Uterus (tissue), 2 donors: ENCODE results near the gene AGPAT3.

ENCODE experiments used
- CTCF ChIP-seq, 4 experiments: fragments of 200-600 bp in 2 of 4; fragments of 450-650 bp in 2 of 4; sonication (generic) in 2 of 4; IDR thresholded peaks; one replicate each; pipeline ENCODE4 v1.5.1; 2016 to 2019; ENCODE audit warnings: antibody characterized with exemption in 4 of 4, mild to moderate bottlenecking in 2 of 4, moderate library complexity in 1 of 4
- POLR2A ChIP-seq, 2 donors: fragments of 450-650 bp; IDR thresholded peaks; one replicate each; pipeline ENCODE4 v1.6.1; 2016; ENCODE audit warnings: antibody characterized with exemption in 2 of 2, mild to moderate bottlenecking in 1 of 2, moderate library complexity in 1 of 2

- no peak for TF ChIP-seq CTCF (IDR thresholded peaks at IDR 0.05)
- no peak for TF ChIP-seq POLR2A (IDR thresholded peaks at IDR 0.05)
These were observed 163.2 kb downstream of the AGPAT3 start for GRCh38 chr21:44028287-44028659.
